Middle frontal gyrus (tissue), 1 donor: ENCODE measurements around the gene CTNNA2.
A peak's percentile ranks its signal among the peaks of the same experiment; 100 is the strongest.

ENCODE experiments used
- DNase-seq: peaks from one replicate; pipeline ENCODE4 v3.0.0-alpha.2; 2015; ENCODE audit warnings: low spot score; ENCODE audit errors: extremely low spot score

The CTNNA2 gene

DNA sequence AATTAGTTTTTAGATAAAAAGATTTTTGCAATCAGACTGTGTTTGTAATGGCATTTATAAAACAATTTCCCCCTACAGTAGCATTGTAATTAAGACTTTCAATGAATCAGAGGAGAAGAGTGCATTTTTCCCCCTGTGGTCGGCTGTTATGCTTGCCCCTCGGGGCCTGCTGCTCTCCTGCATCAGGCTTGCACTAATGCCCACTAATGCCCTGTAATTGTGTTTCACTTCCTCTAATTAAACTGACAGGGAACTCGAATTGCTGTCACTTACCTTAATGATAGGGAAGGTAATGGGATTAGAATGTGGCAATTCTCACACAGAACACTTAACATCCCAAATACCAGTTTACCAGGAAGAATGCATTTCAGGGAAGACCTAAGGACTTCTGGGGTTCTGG is 852.9 kb downstream of the CTNNA2 start:
- DNase-seq = no peak

DNA sequence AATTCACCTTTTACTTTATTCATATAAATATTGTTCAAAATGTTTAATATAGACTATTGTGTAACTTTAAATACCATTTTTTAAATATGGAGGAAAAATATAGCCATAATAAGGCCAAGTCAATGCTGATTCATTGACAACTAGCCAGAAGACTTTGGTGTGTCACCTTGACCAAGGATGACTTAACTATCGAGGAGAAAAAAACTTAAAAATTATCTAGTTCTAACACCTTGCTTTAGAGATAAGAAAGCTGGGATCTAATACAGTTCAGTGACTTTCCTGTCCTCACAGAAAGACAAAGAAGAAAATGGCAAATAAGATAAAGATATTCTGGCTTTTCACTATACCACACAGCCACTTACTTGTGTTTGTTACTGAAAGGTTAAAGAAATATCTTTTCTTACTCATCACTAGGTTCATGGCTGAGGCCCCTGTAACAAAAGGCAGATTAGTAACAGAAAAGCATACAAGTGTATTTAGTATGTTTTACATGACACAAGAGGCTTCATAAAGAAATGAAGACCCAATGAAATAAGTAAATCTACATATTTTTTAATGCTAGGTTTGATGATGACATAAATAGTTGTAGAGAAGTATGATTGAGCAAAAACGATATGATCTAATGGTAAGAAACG is 857.6 kb downstream of the CTNNA2 start:
- no peak for DNase-seq

DNA sequence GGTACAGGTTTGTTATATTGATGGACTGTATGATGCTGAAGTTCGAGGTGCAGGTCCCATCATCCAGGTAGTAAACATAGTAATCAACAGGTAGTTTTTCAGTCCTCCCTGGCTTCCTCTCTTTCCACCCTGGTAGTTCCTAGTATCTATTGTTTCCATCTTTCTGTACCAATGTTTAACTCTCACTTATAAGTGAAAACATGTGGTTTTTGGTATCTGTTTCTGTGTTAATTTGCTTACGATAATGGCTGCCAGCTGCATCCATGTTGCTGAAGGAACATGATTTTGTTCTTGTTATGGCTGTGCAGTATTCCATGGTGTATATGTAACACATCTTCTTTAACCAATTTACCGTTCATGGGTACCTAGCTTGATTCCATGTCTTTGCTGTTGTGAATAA is 861.3 kb downstream of the CTNNA2 start:
- DNase-seq = no peak

- no peak for DNase-seq
Observed at GRCh38 chr2:80377071-80377470, 864.2 kb downstream of the CTNNA2 start.

GRCh38 chr2:80380736-80381135 is 867.9 kb downstream of the CTNNA2 start:
- DNase-seq = no peak

DNA sequence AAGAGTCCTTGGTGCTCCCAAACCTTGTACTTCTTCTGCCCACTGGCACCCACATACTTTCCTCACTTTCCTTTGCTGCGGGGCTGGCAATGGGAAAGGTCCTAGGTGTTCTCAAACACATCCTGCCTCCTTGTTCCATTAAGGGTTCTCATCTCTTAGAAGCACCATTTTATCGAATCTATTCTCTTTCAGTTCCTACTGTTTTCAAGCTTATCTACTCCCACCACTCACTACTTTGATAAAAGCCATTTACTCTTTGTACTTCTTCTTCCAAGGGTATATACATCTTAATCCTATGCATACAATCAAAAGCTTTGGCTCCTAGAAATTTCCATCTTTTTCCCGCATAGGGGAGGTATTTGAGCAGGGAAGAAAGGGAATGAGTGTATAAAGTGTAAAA is 868.8 kb downstream of the CTNNA2 start:
- DNase-seq = no peak

- no peak for DNase-seq
Observed at GRCh38 chr2:80392441-80392840, 879.6 kb downstream of the CTNNA2 start.

- DNase-seq = no peak
Observed at GRCh38 chr2:80393991-80394390, 881.1 kb downstream of the CTNNA2 start.

GRCh38 chr2:80395251-80395650 is 882.4 kb downstream of the CTNNA2 start:
- DNase-seq = no peak

DNA sequence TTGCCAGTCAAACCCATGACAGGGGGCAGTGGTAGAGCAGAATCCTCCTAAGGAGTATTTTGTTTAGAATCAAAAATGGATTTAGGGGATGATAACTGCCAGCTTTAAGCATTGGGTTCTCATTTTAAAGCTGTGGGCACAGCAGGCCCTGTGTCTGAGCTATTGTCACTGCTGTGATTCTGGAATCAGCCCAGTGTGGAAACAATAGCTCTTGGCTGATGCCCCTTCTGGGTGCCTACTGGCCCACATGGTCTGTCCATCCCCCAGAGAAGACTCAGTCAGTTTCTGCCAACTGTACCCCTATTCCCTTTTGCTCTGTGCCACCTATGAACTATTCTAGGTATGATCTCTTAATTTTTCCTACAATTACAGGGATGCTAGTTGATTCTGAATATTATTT is 883.4 kb downstream of the CTNNA2 start:
- no peak for DNase-seq

DNA sequence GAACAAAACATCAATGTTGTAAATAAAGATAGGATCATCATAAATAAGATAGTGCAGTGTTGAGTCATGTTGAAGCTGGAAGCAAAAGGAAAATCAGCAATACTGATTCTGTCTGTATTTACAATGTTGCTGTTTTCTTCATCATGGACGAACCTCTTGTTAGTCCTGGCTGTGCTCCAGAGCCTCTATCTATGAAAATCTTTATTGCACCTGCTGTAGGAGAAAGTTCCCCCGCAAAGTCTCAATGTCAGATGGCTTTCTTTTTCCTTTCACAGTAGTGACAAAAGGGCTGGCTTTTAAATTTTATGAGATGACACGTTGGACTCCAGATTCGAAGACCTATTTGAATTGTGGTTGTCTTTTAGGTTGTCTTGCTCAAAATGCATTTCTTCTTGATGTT is 890.2 kb downstream of the CTNNA2 start:
- DNase-seq = no peak

DNA sequence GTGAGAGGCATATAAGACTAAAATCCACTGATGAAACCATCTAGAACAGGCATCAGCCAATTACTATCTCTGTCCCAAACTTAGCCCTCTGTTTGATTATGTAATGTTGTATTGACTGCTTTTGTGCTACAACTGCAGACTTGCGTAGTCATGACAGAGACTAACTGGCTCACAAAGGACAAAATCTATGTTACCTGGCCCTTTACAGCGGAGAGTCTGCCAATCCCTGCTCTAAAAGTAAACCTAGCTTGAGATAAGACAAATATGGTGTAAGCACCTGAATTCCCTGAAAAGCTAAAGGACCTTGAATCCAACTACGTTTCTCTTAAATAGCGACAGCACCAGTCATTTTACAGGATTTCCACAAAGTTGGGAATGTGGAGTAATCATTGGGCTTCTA is 894.5 kb downstream of the CTNNA2 start:
- no peak for DNase-seq

DNA sequence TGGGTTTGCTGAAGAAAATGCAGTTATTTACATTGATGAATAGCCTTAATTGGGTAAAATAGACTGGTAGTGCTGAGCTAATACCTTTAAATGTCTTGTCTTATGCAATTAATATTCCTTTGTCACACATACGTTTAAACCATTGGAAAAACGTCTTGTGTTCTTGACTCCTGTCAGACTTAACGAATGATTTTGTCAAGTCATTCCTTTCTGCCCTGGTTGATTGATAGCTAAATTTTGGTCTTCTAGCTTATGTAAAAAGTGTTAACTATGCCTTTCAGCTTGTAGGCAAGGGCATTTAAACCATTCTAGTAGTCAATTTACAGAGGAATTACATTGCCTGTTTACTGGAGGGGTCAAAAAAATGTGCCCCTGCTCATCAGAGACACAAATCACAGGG is 897.5 kb downstream of the CTNNA2 start:
- DNase-seq = no peak

- no peak for DNase-seq
Observed at GRCh38 chr2:80413136-80413535, 900.3 kb downstream of the CTNNA2 start.

- no peak for DNase-seq
Observed at GRCh38 chr2:80417737-80418136, 904.9 kb downstream of the CTNNA2 start.

DNA sequence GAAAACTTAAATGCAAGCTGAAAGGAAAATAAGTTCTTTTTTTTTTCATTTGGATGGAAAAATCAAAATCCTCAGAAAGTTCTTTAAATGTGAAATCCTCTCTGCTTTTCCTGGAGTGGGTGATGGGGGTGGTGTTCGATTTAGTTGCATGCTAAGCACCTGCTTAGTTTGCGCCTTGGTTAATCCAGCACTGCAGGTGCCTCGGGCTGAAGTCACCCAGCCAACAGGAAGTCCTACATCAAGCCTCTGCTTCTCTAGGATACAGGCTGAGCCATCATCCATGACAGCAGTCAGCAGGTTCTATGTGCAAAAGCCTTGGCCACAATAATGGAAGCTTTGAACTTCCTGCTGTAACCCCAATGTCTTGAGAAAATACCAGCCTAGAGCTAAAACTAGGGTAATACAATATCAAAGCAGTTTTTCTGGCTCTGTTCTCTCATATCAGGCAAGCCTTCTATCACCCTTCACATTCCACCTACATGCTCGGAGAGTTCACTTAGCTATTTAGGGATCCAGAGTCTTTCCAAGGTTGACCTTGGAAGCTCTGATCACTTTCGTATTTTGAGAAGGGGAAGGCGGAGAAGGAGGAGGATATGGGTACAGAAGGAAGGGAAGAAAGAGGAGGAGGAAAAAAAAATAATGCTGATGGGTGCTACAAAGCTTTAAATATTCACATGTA is 907.8 kb downstream of the CTNNA2 start:
- DNase-seq = no peak

- no peak for DNase-seq
Observed at GRCh38 chr2:80429251-80429650, 916.4 kb downstream of the CTNNA2 start.

DNA sequence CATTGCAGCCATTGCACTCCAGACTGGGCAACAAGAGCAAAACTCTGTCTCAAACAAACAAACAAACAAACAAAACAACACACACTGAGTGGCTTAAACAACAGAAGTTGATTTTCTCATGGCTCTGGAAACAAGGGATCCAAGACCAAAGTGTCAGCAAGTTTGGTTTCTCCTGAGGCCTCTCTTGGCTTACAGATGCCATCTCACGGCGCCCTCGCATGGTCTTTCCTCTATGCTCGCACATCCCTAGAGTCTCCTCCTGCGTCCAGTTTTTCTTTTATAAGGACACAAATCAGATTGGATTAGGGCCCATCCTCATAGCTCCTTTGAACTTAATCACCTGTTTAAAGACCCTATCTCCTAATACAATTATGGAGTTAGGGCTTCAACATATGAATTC is 925.1 kb downstream of the CTNNA2 start:
- DNase-seq = no peak

DNA sequence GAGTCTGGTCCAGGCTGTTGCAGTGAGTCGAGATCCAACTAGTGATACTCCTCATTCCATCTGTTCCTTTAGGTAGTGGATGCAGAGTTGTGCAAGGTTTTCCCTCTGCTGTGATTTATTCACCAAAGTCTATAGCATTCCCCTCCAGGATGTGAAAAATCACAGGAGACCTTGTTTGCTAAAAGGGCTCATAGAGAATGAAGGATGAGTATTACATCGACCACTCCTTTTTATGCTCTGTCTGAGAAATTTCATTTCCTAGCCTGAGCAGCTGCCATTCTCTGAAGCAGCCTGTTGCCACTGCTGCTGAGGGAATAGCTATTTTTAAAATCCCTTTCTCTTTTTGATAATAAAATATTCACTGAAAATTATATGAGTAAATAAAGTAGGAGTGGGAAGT is 925.8 kb downstream of the CTNNA2 start:
- DNase-seq = no peak

DNA sequence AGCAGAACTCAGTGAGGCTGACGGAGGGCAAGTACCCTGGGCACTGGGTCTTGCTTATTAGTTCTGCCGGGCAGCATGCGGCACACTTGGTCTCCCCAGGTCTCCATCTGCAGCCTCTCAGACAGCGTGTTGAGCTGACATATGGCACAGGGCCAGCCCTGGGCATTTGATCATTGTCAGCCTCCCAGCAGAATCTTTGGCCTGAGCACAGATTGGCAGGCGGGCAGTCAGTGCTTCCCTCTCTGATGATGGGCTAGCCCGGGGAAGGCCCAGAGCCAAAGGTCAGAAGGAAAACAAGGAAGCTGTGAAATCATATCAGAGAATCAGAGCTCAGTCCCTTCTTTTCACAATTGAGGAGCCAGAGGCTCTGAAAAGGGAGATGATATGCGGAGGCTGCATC is 941.8 kb downstream of the CTNNA2 start:
- DNase-seq = peak; percentile 30

DNA sequence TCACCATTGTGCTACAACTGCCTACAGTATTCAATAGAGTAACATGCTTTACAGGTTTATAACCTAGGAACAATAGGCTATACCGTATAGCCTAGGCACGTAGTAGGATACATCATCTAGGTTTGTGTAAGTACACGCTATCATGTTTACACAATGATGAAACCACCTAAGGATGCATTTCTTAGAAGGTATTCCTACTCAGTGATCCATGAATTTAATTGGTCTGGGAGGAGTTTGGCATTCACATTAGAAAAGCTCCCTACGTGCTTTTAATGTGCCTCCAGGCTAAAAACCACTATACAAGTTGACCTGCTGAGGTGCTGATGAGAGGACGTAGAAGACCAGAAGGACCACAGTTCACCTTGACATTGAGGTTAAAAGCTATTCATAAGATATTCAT is 946.2 kb downstream of the CTNNA2 start:
- no peak for DNase-seq

GRCh38 chr2:80461505-80462197 is 948.8 kb downstream of the CTNNA2 start:
- no peak for DNase-seq

DNA sequence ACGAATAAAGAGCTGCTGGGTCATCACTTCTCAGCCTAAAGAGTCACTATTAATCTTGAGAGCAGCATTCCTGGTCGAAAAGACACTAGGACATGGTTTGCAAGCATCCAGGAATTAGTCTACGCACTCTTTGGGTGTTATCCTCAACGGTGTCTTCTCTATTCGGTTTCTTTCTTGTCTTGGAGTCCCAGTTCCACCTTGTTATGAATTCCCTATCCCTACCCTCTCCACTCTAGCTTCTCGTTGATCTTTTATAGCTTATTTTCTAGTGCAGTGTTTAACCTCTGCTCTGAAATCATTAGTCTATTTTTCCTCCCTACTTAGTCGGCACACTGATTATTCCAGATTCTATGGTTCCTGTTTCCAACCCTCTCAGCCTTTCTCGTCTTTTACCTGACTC is 949.8 kb downstream of the CTNNA2 start:
- DNase-seq = no peak
